Osteoblast (primary cell): ENCODE results near the gene TSEN2. TPM values are rescaled to one million over a fixed set of nuclear protein-coding genes. Genes with fewer than 3 reads are reported as not detected.
"Not testable (repeated sequence)": the region's sequence is repeated elsewhere in the genome, so short reads cannot be mapped to it uniquely, and the experiment has no call there.

Experiments
- DNase-seq: peaks from one replicate; pipeline ENCODE4 v3.0.0; 2011; ENCODE audit warnings: low spot score, mixed read lengths; ENCODE audit not compliant: insufficient read length; ENCODE audit errors: missing footprints
- H2AFZ ChIP-seq: 2 replicates; pipeline ENCODE4 v1.6.0; 2011; ENCODE audit warnings: mild to moderate bottlenecking, low read length
- H3K27ac ChIP-seq: 2 replicates; pipeline ENCODE4 v1.5.1; 2011; ENCODE audit warnings: mild to moderate bottlenecking, low read depth, low read length, moderate library complexity
- H3K27me3 ChIP-seq: 2 replicates; pipeline ENCODE4 v1.6.0; 2012; ENCODE audit warnings: mild to moderate bottlenecking, control low read depth, inconsistent platforms, low read length, moderate library complexity; ENCODE audit not compliant: insufficient read depth
- H3K36me3 ChIP-seq: 2 replicates; pipeline ENCODE4 v1.5.1; 2011; ENCODE audit warnings: mild to moderate bottlenecking, low read length, control low read depth, moderate library complexity; ENCODE audit not compliant: insufficient read depth
- H3K4me1 ChIP-seq: 2 replicates; pipeline ENCODE4 v1.5.1; 2011; ENCODE audit warnings: mild to moderate bottlenecking, low read length, control low read depth, moderate library complexity; ENCODE audit not compliant: insufficient read depth
- H3K4me2 ChIP-seq: 2 replicates; pipeline ENCODE4 v1.6.0; 2011; ENCODE audit warnings: mild to moderate bottlenecking, low read length; ENCODE audit not compliant: insufficient read depth
- H3K4me3 ChIP-seq: fragments of 200-600 bp; sonication (generic); 3 replicates; pipeline ENCODE4 v1.5.1; 2012; ENCODE audit warnings: mild to moderate bottlenecking, low read length, inconsistent platforms; ENCODE audit not compliant: insufficient read depth
- H3K79me2 ChIP-seq: 2 replicates; pipeline ENCODE4 v1.6.0; 2012; ENCODE audit warnings: mild to moderate bottlenecking, low read length, control low read depth, inconsistent platforms; ENCODE audit not compliant: insufficient read depth
- H3K9me3 ChIP-seq: 2 replicates; pipeline ENCODE4 v1.5.1; 2011; ENCODE audit warnings: low read depth, low read length, control low read depth
- H4K20me1 ChIP-seq: 2 replicates; pipeline ENCODE4 v1.6.0; 2012; ENCODE audit warnings: mild to moderate bottlenecking, low read length, control low read depth; ENCODE audit not compliant: insufficient read depth
- CTCF ChIP-seq: IDR thresholded peaks from 2 replicates; pipeline ENCODE4 v1.5.1; 2011; ENCODE audit warnings: mild to moderate bottlenecking, low read depth, low read length, moderate library complexity; ENCODE audit errors: extremely low read depth
- total RNA-seq: library from RNA; depleted of rRNA; stranded (reverse); fragments of >200 nt; gene quantifications from 2 replicates; pipeline ENCODE4 v1.2.3, GENCODE V29; 2012

The TSEN2 gene
- total RNA-seq, 1 donor, result 13.0 TPM

- Histone ChIP-seq H3K4me3 (no peak overlapping the region), H3K4me1 (peaks cover 12% of the 10 kb centered on the region), H4K20me1 (no peaks in the 10 kb centered on the region), H2AFZ (no peak overlapping the region), H3K4me2 (peak overlapping the region; percentile 38), H3K27ac (peak overlapping the region; percentile 27), H3K9me3 (no peaks in the 10 kb centered on the region), H3K27me3 (no peaks in the 10 kb centered on the region), H3K36me3 (no peaks in the 10 kb centered on the region), H3K79me2 (no peaks in the 10 kb centered on the region)
- peak; percentile 8 for TF ChIP-seq CTCF
- DNase-seq, result peak; percentile 91
These were observed 30.0 kb upstream of the TSEN2 start for GRCh38 chr3:12454076-12454815.

- Histone ChIP-seq H2AFZ (no peak overlapping the region), H3K4me3 (no peak overlapping the region), H3K27ac (peak overlapping the region; percentile 27), H4K20me1 (no peaks in the 10 kb centered on the region), H3K79me2 (no peaks in the 10 kb centered on the region), H3K4me1 (peaks cover 12% of the 10 kb centered on the region), H3K9me3 (no peaks in the 10 kb centered on the region), H3K4me2 (peak overlapping the region; percentile 38), H3K36me3 (no peaks in the 10 kb centered on the region), H3K27me3 (no peaks in the 10 kb centered on the region)
- peak; percentile 87 for DNase-seq
- no peak for TF ChIP-seq CTCF
These were observed 29.5 kb upstream of the TSEN2 start for GRCh38 chr3:12454816-12455121.

- peaks cover 12% of the 10 kb centered on the region for H3K4me1 ChIP-seq
- no peak overlapping the region for H3K4me2 ChIP-seq
- H3K36me3 ChIP-seq, result no peaks in the 10 kb centered on the region
- H3K4me3 ChIP-seq, result no peak overlapping the region
- no peak overlapping the region for H2AFZ ChIP-seq
- H3K27me3 ChIP-seq, result no peaks in the 10 kb centered on the region
- no peak for TF ChIP-seq CTCF
- no peaks in the 10 kb centered on the region for H3K9me3 ChIP-seq
- H4K20me1 ChIP-seq, result no peaks in the 10 kb centered on the region
- no peak for DNase-seq
- no peaks in the 10 kb centered on the region for H3K79me2 ChIP-seq
- no peak overlapping the region for H3K27ac ChIP-seq
These were observed 28.5 kb upstream of the TSEN2 start for GRCh38 chr3:12455740-12456139.

- H4K20me1 ChIP-seq, result no peaks in the 10 kb centered on the region
- no peak for TF ChIP-seq CTCF
- H3K27me3 ChIP-seq, result no peaks in the 10 kb centered on the region
- no peak for DNase-seq
- H3K4me3 ChIP-seq, result no peak overlapping the region
- H3K9me3 ChIP-seq, result no peaks in the 10 kb centered on the region
- no peak overlapping the region for H2AFZ ChIP-seq
- H3K4me2 ChIP-seq, result no peak overlapping the region
- no peak overlapping the region for H3K27ac ChIP-seq
- peaks cover 12% of the 10 kb centered on the region for H3K4me1 ChIP-seq
- no peaks in the 10 kb centered on the region for H3K79me2 ChIP-seq
- H3K36me3 ChIP-seq, result no peaks in the 10 kb centered on the region
These were observed 27.8 kb upstream of the TSEN2 start for GRCh38 chr3:12456441-12456840.

GRCh38 chr3:12457380-12457779, 26.9 kb upstream of the TSEN2 start:
- not testable (repeated sequence) for H3K27me3 ChIP-seq, H3K9me3 ChIP-seq, H2AFZ ChIP-seq, H3K27ac ChIP-seq, H3K36me3 ChIP-seq, H4K20me1 ChIP-seq, H3K4me2 ChIP-seq, H3K4me3 ChIP-seq, H3K79me2 ChIP-seq, DNase-seq
- H3K4me1 ChIP-seq, result peaks cover 12% of the 10 kb centered on the region
